ENCODE results near the gene MAP3K6.

Gene MAP3K6

GRCh38 chr1:27331426-27331825 is 35.3 kb downstream of the MAP3K6 start:
- no peak for DNase-seq

GRCh38 chr1:27330786-27331185 is 36.0 kb downstream of the MAP3K6 start:
- DNase-seq, result no peak

DNA sequence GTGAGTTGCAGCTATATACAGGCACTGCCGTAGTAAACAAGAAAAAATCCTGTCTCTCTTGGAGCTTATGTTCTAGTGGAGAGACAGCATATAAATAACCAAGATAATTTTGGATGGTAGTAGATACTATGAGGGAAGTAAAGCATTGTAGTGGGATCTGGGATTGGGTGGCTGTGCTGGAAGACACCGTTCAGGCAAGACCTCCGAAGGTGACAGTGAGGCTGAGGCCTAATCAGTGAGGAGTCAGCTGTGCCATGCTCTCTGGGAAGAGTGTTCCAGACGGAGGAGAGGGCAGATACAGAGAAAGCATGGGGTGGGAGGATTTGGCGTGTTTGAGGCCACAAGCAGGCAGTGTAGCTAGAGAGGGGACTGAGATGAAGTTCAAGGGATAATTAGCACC is 38.8 kb downstream of the MAP3K6 start:
- DNase-seq, result no peak

DNA sequence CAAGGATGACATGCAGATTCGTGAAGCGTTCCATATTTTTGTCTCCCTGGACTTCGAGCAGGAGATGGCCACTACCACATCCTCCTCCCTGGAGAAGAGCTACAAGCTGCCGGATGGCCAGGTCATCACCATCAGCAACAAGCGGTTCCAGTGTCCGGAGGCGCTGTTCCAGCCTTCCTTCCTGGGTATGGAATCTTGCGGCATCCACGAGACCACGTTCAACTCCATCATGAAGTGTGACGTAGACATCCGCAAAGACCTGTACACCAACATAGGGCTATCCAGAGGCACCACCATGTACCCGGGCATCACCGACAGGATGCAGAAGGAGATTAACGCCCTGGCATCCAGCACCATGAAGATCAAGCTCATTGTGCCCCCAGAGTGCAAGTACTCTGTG is 41.5 kb downstream of the MAP3K6 start:
- DNase-seq, result no peak

- peak; percentile 37 for DNase-seq
Measured at GRCh38 chr1:27322569-27323240, 44.1 kb downstream of the MAP3K6 start.

GRCh38 chr1:27321813-27322568 is 44.8 kb downstream of the MAP3K6 start, which contains the start of gene TMEM222:
TMEM222 (plus strand) TSS chr1:27322163; CDS start chr1:27322198, 35 bp downstream.
- peak; percentile 99 for DNase-seq

DNA sequence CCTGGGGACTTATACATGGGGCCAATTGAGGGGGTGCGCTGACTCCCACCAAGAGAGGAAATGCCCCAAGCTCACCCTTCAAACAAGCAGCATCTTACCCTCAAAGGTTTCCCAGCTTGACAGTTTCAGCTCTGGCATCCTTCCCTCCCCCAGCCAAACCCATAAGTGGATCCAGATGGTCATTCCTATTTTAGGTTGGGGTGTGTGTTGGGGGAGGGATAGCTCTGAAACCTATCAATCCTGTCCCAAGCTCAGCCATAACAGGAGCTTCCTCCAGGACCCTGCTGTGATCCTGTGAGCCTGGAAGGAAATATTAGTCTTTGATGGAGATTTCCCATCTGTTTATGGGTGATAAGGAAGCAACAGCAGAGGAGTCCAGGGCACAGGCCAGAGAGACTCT is 48.2 kb downstream of the MAP3K6 start:
- DNase-seq, result no peak

GRCh38 chr1:27318136-27318535 is 48.6 kb downstream of the MAP3K6 start:
- DNase-seq, result no peak

GRCh38 chr1:27316860-27317259 is 49.9 kb downstream of the MAP3K6 start:
- DNase-seq, result no peak

GRCh38 chr1:27314737-27315136 is 52.0 kb downstream of the MAP3K6 start:
- DNase-seq, result no peak

DNA sequence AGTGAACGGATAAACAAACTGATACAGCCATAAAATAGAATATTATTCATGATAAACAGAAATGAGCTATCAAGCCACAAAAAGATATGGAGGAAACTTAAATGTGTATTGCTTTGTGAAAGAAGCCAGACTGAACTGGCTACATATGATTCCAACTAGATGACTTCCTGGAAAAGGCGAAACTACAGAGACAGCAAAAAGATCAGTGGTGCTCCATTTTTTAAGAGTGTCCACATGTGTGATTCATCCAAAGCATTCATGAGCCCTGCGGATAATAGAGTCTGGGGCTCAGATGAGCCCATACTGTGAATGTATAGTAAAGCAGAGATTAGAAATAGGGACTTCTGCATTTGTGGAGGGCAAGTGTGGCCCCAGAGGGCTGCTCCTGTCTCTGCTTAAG is 52.6 kb downstream of the MAP3K6 start:
- DNase-seq, result peak; percentile 30

- no peak for DNase-seq
Measured at GRCh38 chr1:27307874-27308598, 58.7 kb downstream of the MAP3K6 start.

GRCh38 chr1:27306892-27307761 is 59.6 kb downstream of the MAP3K6 start:
- DNase-seq, result no peak

GRCh38 chr1:27306071-27306470 is 60.7 kb downstream of the MAP3K6 start:
- DNase-seq, result no peak
